ENCODE data around the gene ISG20. TPM values are rescaled to one million over a fixed set of nuclear protein-coding genes. Genes with fewer than 3 reads are reported as not detected.

ISG20 gene
- total and polyA plus RNA-seq, 2 of the 8 experiments (the other 6 are each of a cell fraction or from before 2014, with no cell fraction given), result 2.9 to 5.2 TPM

GRCh38 chr15:88656760-88657221, 18.0 kb downstream of the ISG20 start:
- Histone ChIP-seq H2AK5ac (ENCODE audit: low read depth, low read length) (no peak overlapping the region), H3K9me3 (ENCODE audit: insufficient read depth in 2 of 2, low read depth in 1 of 2, low read length in 1 of 2) (no peaks in the 10 kb centered on the region), H4K91ac (replicated peaks; ENCODE audit: insufficient read length, low read length) (no peak overlapping the region), H3K4me3 (ENCODE audit: extremely low read depth in 1 of 4, insufficient read depth in 2 of 4, low read depth in 3 of 4, low read length in 4 of 4) (no peak overlapping the region), H4K8ac (ENCODE audit: extremely low read depth, insufficient read depth, low read length) (no peak overlapping the region; the same call in 1 of the 2 replicates), H3K23ac (ENCODE audit: insufficient read length) (no peak overlapping the region), H4K20me1 (replicated peaks in 1 of 2; ENCODE audit: control insufficient read depth in 1 of 2, insufficient read depth in 2 of 2, low read length in 2 of 2) (no peaks in the 10 kb centered on the region), H3K14ac (ENCODE audit: insufficient read length) (no peak overlapping the region), H3K79me1 (ENCODE audit: low read depth, low read length) (no peaks in the 10 kb centered on the region), H2BK12ac (ENCODE audit: low read depth, low read length) (no peak overlapping the region), H2BK5ac (ENCODE audit: low read depth, low read length) (no peak overlapping the region), H4K5ac (ENCODE audit: insufficient read length, low read depth, low read length) (no peak overlapping the region), H3K79me2 (ENCODE audit: control insufficient read depth in 1 of 2, insufficient read depth in 2 of 2, low read length in 2 of 2) (no peaks in the 10 kb centered on the region), H3K4me1 (replicated peaks in 1 of 4; ENCODE audit: control insufficient read depth in 3 of 4, insufficient read depth in 4 of 4, low read length in 3 of 4) (peaks cover 0 to 13% (median 9%) of the 10 kb centered on the region in 4 experiments; a peak in 6 of 7 replicates), H3K4ac (replicated peaks; ENCODE audit: insufficient read length, low read depth, low read length) (no peak overlapping the region), H3K23me2 (ENCODE audit: low read depth, low read length) (no peaks in the 10 kb centered on the region), H2BK15ac (ENCODE audit: low read length) (no peak overlapping the region), H3K36me3 (ENCODE audit: control insufficient read depth in 2 of 4, insufficient read depth in 4 of 4, low read length in 3 of 4) (no peaks in the 10 kb centered on the region), H3K27me3 (replicated peaks in 1 of 4; ENCODE audit: control insufficient read depth in 3 of 4, extremely low read depth in 1 of 4, insufficient read depth in 3 of 4, low read length in 3 of 4) (no peaks in the 10 kb centered on the region; a peak in 1 of 7 replicates), H2AFZ (ENCODE audit: low read length) (no peak overlapping the region), H3K27ac (ENCODE audit: low read depth, low read length) (no peak overlapping the region), H2BK120ac (replicated peaks; ENCODE audit: low read depth, low read length) (no peak overlapping the region), H3K4me2 (ENCODE audit: insufficient read depth in 1 of 2, low read depth in 2 of 2, low read length in 2 of 2) (no peak overlapping the region), H3K9ac (replicated peaks in 1 of 4; ENCODE audit: extremely low read depth in 1 of 4, low read depth in 3 of 4, low read length in 3 of 4) (no peak overlapping the region), H2BK20ac (ENCODE audit: low read length) (no peak overlapping the region), H3K18ac (ENCODE audit: extremely low read depth, low read length) (no peak overlapping the region; the same call in 1 of the 2 replicates), H3K56ac (replicated peaks; ENCODE audit: insufficient read length, low read depth, low read length) (no peak overlapping the region)
- 80% methylated on average over 10 of the region's 10 CpGs; no CpG with 5 or more reads in 1 of the 2 experiments for WGBS, 2 experiments (ENCODE audit: extremely low coverage in 1 of 2, insufficient coverage in 1 of 2, insufficient read length in 1 of 2, insufficient replicate concordance in 2 of 2, low coverage in 1 of 2, low lambda C conversion rate in 2 of 2, missing lambda C conversion rate in 1 of 2)
- DNase-seq (ENCODE audit: low read depth in 1 of 2, low spot score in 2 of 2) (no peak), FAIRE-seq (no peak)
- TF ChIP-seq FOSL1 (IDR thresholded peaks at IDR 0.05; ENCODE audit: insufficient read depth, low read depth, low read length), result no peak
- TF ChIP-seq SRF (IDR thresholded peaks at IDR 0.05; ENCODE audit: low read depth, low read length), result no peak
- TF ChIP-seq KDM4A (IDR thresholded peaks at IDR 0.05; ENCODE audit: low read depth, low read length, severe bottlenecking), result no peak
- no peak for TF ChIP-seq MAX (IDR thresholded peaks at IDR 0.05)
- TF ChIP-seq EGR1 (IDR thresholded peaks at IDR 0.05; ENCODE audit: borderline replicate concordance, low read depth, low read length), result no peak
- TF ChIP-seq SIRT6 (IDR thresholded peaks at IDR 0.05; ENCODE audit: low read length), result no peak
- no peak for TF ChIP-seq JUND (IDR thresholded peaks at IDR 0.05; ENCODE audit: low read length)
- TF ChIP-seq POU5F1 (IDR thresholded peaks at IDR 0.05; ENCODE audit: low read depth, low read length), result no peak
- TF ChIP-seq SIN3A (conservative IDR thresholded peaks at IDR 0.05 in 1 of 2, IDR thresholded peaks at IDR 0.05 in 1 of 2; ENCODE audit: low read depth in 1 of 2, low read length in 2 of 2), result no peak
- no peak for TF ChIP-seq PHF8 (conservative IDR thresholded peaks at IDR 0.05; ENCODE audit: low read depth, low read length)
- POLR2A ChIA-PET (ENCODE audit: partially characterized antibody), result interaction anchor here (0.6 to 2.3 kb wide), 6 partner anchors 8 to 113 kb away, joined by 3 to 7 read pairs (median 3); partner anchors contain the start of genes AEN and ISG20
- CTCF ChIA-PET (ENCODE audit: partially characterized antibody), result interaction anchor here (0.6 to 8.1 kb wide), 35 partner anchors 9 to 502 kb away, joined by 3 to 114 read pairs (median 5); no protein-coding TSS in a partner anchor
